ENCODE results near the gene MEOX2. TPM values are rescaled to one million over a fixed set of nuclear protein-coding genes. Genes with fewer than 3 reads are reported as not detected.
A peak's percentile ranks its signal among the peaks of the same experiment; 100 is the strongest.

MEOX2 gene
- total and polyA plus RNA-seq, 2 of the 8 experiments (the other 6 are each of a cell fraction or from before 2014, with no cell fraction given): 0.05 to 0.19 TPM

- Histone ChIP-seq H3K36me3 (ENCODE audit: control insufficient read depth in 2 of 4, insufficient read depth in 4 of 4, low read length in 3 of 4) (no peaks in the 10 kb centered on the region), H3K9ac (replicated peaks in 1 of 4; ENCODE audit: extremely low read depth in 1 of 4, low read depth in 3 of 4, low read length in 3 of 4) (no peak overlapping the region), H3K23ac (ENCODE audit: insufficient read length) (no peak overlapping the region), H2BK120ac (replicated peaks; ENCODE audit: low read depth, low read length) (no peak overlapping the region), H2AFZ (ENCODE audit: low read length) (no peak overlapping the region), H3K27me3 (replicated peaks in 1 of 4; ENCODE audit: control insufficient read depth in 3 of 4, extremely low read depth in 1 of 4, insufficient read depth in 3 of 4, low read length in 3 of 4) (peaks cover 22 to 50% (median 43%) of the 10 kb centered on the region in 4 experiments), H2BK20ac (ENCODE audit: low read length) (no peak overlapping the region), H3K79me2 (ENCODE audit: control insufficient read depth in 1 of 2, insufficient read depth in 2 of 2, low read length in 2 of 2) (no peaks in the 10 kb centered on the region), H2BK15ac (ENCODE audit: low read length) (peak overlapping the region; percentile 8; the same call in 1 of the 2 replicates), H3K18ac (ENCODE audit: extremely low read depth, low read length) (no peak overlapping the region), H4K8ac (ENCODE audit: extremely low read depth, insufficient read depth, low read length) (no peak overlapping the region), H3K56ac (replicated peaks; ENCODE audit: insufficient read length, low read depth, low read length) (no peak overlapping the region), H3K79me1 (ENCODE audit: low read depth, low read length) (no peaks in the 10 kb centered on the region), H3K4me3 (ENCODE audit: extremely low read depth in 1 of 4, insufficient read depth in 2 of 4, low read depth in 3 of 4, low read length in 4 of 4) (peak overlapping the region; percentile 28 to 67 (median 41); a peak in 7 of 8 replicates), H3K4ac (replicated peaks; ENCODE audit: insufficient read length, low read depth, low read length) (no peak overlapping the region), H3K23me2 (ENCODE audit: low read depth, low read length) (peaks cover 20% of the 10 kb centered on the region; the same call in 1 of the 2 replicates), H3K4me2 (ENCODE audit: insufficient read depth in 1 of 2, low read depth in 2 of 2, low read length in 2 of 2) (peak overlapping the region; percentile 77 to 97), H3K4me1 (replicated peaks in 1 of 4; ENCODE audit: control insufficient read depth in 3 of 4, insufficient read depth in 4 of 4, low read length in 3 of 4) (peaks cover 0 to 25% (median 9%) of the 10 kb centered on the region in 4 experiments; a peak in 6 of 7 replicates), H2BK12ac (ENCODE audit: low read depth, low read length) (no peak overlapping the region; the same call in 1 of the 2 replicates), H3K14ac (ENCODE audit: insufficient read length) (no peak overlapping the region), H3K9me3 (ENCODE audit: insufficient read depth in 2 of 2, low read depth in 1 of 2, low read length in 1 of 2) (no peaks in the 10 kb centered on the region), H4K20me1 (replicated peaks in 1 of 2; ENCODE audit: control insufficient read depth in 1 of 2, insufficient read depth in 2 of 2, low read length in 2 of 2) (peaks cover 0 to 1% of the 10 kb centered on the region in 2 experiments), H4K5ac (ENCODE audit: insufficient read length, low read depth, low read length) (no peak overlapping the region), H3K27ac (ENCODE audit: low read depth, low read length) (no peak overlapping the region), H2AK5ac (ENCODE audit: low read depth, low read length) (no peak overlapping the region), H2BK5ac (ENCODE audit: low read depth, low read length) (no peak overlapping the region), H4K91ac (replicated peaks; ENCODE audit: insufficient read length, low read length) (no peak overlapping the region)
- peak in 1 of 2 experiments; percentile 56 for DNase-seq (ENCODE audit: low read depth in 1 of 2, low spot score in 2 of 2)
- FAIRE-seq: no peak
- 5% methylated on average over 28 of the region's 30 CpGs; no CpG with 5 or more reads in 1 of the 2 experiments for WGBS, 2 experiments (ENCODE audit: extremely low coverage in 1 of 2, insufficient coverage in 1 of 2, insufficient read length in 1 of 2, insufficient replicate concordance in 2 of 2, low coverage in 1 of 2, low lambda C conversion rate in 2 of 2, missing lambda C conversion rate in 1 of 2)
- ChIA-PET POLR2A (ENCODE audit: partially characterized antibody) (no interaction called here), CTCF (ENCODE audit: partially characterized antibody) (interaction anchor here (1.2 to 2.2 kb wide), 2 partner anchors 34 to 37 kb away, joined by 3 to 12 read pairs; no protein-coding TSS in a partner anchor)
- TF ChIP-seq SUZ12 (IDR thresholded peaks at IDR 0.05; ENCODE audit: low read length): peak; percentile 69
- TF ChIP-seq CHD1 (IDR thresholded peaks at IDR 0.05; ENCODE audit: low read depth, low read length): no peak
- TF ChIP-seq RNF2 (IDR thresholded peaks at IDR 0.05; ENCODE audit: borderline replicate concordance, low read depth, low read length, missing control alignments, poor library complexity, severe bottlenecking): peak; percentile 15
- TF ChIP-seq POLR2A (IDR thresholded peaks at IDR 0.05; ENCODE audit: control extremely low read depth in 1 of 2, low read depth in 2 of 2, low read length in 2 of 2): no peak
- no peak for TF ChIP-seq SRF (IDR thresholded peaks at IDR 0.05; ENCODE audit: low read depth, low read length)
- no peak for TF ChIP-seq CHD2 (IDR thresholded peaks at IDR 0.05; ENCODE audit: low read length)
- TF ChIP-seq MAX (IDR thresholded peaks at IDR 0.05): peak; percentile 87
- TF ChIP-seq SP1 (IDR thresholded peaks at IDR 0.05; ENCODE audit: low read depth, low read length): no peak
- TF ChIP-seq CBX5 (IDR thresholded peaks at IDR 0.05; ENCODE audit: low read depth, low read length): no peak
- TF ChIP-seq SP4 (IDR thresholded peaks at IDR 0.05; ENCODE audit: low read length): no peak
- no peak for TF ChIP-seq TEAD4 (IDR thresholded peaks at IDR 0.05; ENCODE audit: low read depth, low read length)
- TF ChIP-seq JUN (IDR thresholded peaks at IDR 0.05; ENCODE audit: low read depth, low read length): no peak
- no peak for TF ChIP-seq ASH2L (IDR thresholded peaks at IDR 0.05; ENCODE audit: low read length)
- no peak for TF ChIP-seq SIRT6 (IDR thresholded peaks at IDR 0.05; ENCODE audit: low read length)
Measured at GRCh38 chr7:15686957-15687545, 568 bp upstream of the MEOX2 start.

All from H1 (cell line).